Right lobe of liver (tissue), 4 donors: ENCODE measurements around the gene ITGA2.

Source experiments
- POLR2A ChIP-seq: fragments of 450-650 bp; IDR thresholded peaks from one replicate; pipeline ENCODE4 v1.6.1; 2017; ENCODE audit warnings: antibody characterized with exemption, mild to moderate bottlenecking
- TF ChIP-seq, protein P1 (sequence below), 4 donors: fragments of 200-600 bp in 3 of 4; fragments of 450-650 bp in 1 of 4; IDR thresholded peaks; one replicate each; pipeline versions ENCODE4 v1.5.1 to v1.8.0; 2016 to 2022; ENCODE audit warnings: antibody characterized with exemption in 4 of 4, mild to moderate bottlenecking in 2 of 4
- donor health status: DM: no; HTN: no; CAD: no.
- donor health status: DM: no; HTN: no; CAD: no.
- donor health status: DM: no; HTN: yes; CAD: no.

- TF ChIP-seq, protein P1, sequence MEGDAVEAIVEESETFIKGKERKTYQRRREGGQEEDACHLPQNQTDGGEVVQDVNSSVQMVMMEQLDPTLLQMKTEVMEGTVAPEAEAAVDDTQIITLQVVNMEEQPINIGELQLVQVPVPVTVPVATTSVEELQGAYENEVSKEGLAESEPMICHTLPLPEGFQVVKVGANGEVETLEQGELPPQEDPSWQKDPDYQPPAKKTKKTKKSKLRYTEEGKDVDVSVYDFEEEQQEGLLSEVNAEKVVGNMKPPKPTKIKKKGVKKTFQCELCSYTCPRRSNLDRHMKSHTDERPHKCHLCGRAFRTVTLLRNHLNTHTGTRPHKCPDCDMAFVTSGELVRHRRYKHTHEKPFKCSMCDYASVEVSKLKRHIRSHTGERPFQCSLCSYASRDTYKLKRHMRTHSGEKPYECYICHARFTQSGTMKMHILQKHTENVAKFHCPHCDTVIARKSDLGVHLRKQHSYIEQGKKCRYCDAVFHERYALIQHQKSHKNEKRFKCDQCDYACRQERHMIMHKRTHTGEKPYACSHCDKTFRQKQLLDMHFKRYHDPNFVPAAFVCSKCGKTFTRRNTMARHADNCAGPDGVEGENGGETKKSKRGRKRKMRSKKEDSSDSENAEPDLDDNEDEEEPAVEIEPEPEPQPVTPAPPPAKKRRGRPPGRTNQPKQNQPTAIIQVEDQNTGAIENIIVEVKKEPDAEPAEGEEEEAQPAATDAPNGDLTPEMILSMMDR (IDR thresholded peaks at IDR 0.05) = no peak
- TF ChIP-seq POLR2A = no peak
These were observed 52.0 kb downstream of the ITGA2 start for GRCh38 chr5:53041071-53041692.
